HG02571 (cell line): ENCODE data around the gene GTF2IRD1.
"Not testable (repeated sequence)": the region's sequence is repeated elsewhere in the genome, so short reads cannot be mapped to it uniquely, and the experiment has no call there.

Experiments used
- ATAC-seq: cut with Tn5 transposase; IDR thresholded peaks from one replicate; pipeline ENCODE4 v1.9.1; 2021; ENCODE audit warnings: mild to moderate bottlenecking, moderate library complexity; ENCODE audit not compliant: unreplicated experiment

The GTF2IRD1 gene

GRCh38 chr7:74544706-74545469 is 91.2 kb downstream of the GTF2IRD1 start:
- no peak for ATAC-seq

- no peak for ATAC-seq
Observed at GRCh38 chr7:74545921-74546320, 92.2 kb downstream of the GTF2IRD1 start.

GRCh38 chr7:74553596-74554012 is 99.9 kb downstream of the GTF2IRD1 start:
- ATAC-seq = not testable (repeated sequence)

GRCh38 chr7:74554178-74554577 is 100.5 kb downstream of the GTF2IRD1 start:
- no peak for ATAC-seq

GRCh38 chr7:74560086-74560719 is 106.5 kb downstream of the GTF2IRD1 start:
- no peak for ATAC-seq

- no peak for ATAC-seq
Observed at GRCh38 chr7:74561898-74562613, 108.3 kb downstream of the GTF2IRD1 start.

- ATAC-seq = not testable (repeated sequence)
Observed at GRCh38 chr7:74563639-74564038, 109.9 kb downstream of the GTF2IRD1 start.

GRCh38 chr7:74567318-74567668 is 113.6 kb downstream of the GTF2IRD1 start:
- ATAC-seq = no peak

- ATAC-seq = no peak
Observed at GRCh38 chr7:74568658-74569057, 115.0 kb downstream of the GTF2IRD1 start.

- no peak for ATAC-seq
Observed at GRCh38 chr7:74569501-74570075, 115.9 kb downstream of the GTF2IRD1 start.

- no peak for ATAC-seq
Observed at GRCh38 chr7:74570533-74571156, 116.9 kb downstream of the GTF2IRD1 start.

- ATAC-seq = no peak
Observed at GRCh38 chr7:74572301-74572979, 118.7 kb downstream of the GTF2IRD1 start.

GRCh38 chr7:74573512-74573911 is 119.8 kb downstream of the GTF2IRD1 start:
- ATAC-seq = no peak

GRCh38 chr7:74575083-74575784 is 121.5 kb downstream of the GTF2IRD1 start:
- no peak for ATAC-seq

- no peak for ATAC-seq
Observed at GRCh38 chr7:74575811-74576210, 122.1 kb downstream of the GTF2IRD1 start.

GRCh38 chr7:74579800-74580685 is 126.3 kb downstream of the GTF2IRD1 start:
- no peak for ATAC-seq

GRCh38 chr7:74581916-74582440 is 128.3 kb downstream of the GTF2IRD1 start:
- ATAC-seq = no peak

GRCh38 chr7:74582447-74583039 is 128.8 kb downstream of the GTF2IRD1 start:
- ATAC-seq = no peak
